Spinal cord (tissue), 10 donors: ENCODE data around the gene RARG. TPM values are rescaled to one million over a fixed set of nuclear protein-coding genes. Genes with fewer than 3 reads are reported as not detected.
"Not testable (repeated sequence)": the region's sequence is repeated elsewhere in the genome, so short reads cannot be mapped to it uniquely, and the experiment has no call there.

Experiments
- DNase-seq, 6 donors: peaks; one replicate each; pipeline versions ENCODE4 v3.0.0 to v3.0.0-alpha.2; 2013 to 2015; ENCODE audit warnings: low spot score in 6 of 6, low read depth in 4 of 6
- H3K27ac ChIP-seq: one replicate; pipeline ENCODE4 v1.5.1; 2013; ENCODE audit warnings: low read depth, low read length, control low read depth
- H3K27me3 ChIP-seq: one replicate; pipeline ENCODE4 v1.6.1; 2013; ENCODE audit warnings: low read length; ENCODE audit not compliant: control insufficient read depth, insufficient read depth
- H3K36me3 ChIP-seq: one replicate; pipeline ENCODE4 v1.6.1; 2013; ENCODE audit warnings: low read length; ENCODE audit not compliant: control insufficient read depth, insufficient read depth
- H3K4me1 ChIP-seq: one replicate; pipeline ENCODE4 v1.6.1; 2013; ENCODE audit warnings: low read length; ENCODE audit not compliant: control insufficient read depth, insufficient read depth
- H3K4me3 ChIP-seq: one replicate; pipeline ENCODE4 v1.5.1; 2013; ENCODE audit warnings: low read depth, low read length, control low read depth
- H3K9me3 ChIP-seq: one replicate; pipeline ENCODE4 v1.6.1; 2013; ENCODE audit warnings: low read length; ENCODE audit not compliant: control insufficient read depth, insufficient read depth
- WGBS: methylation state at CpG from one replicate; pipeline ENCODE4 v1.1.5; 2013; ENCODE audit warnings: missing lambda C conversion rate; ENCODE audit not compliant: insufficient coverage; 5-methylcytosine and 5-hydroxymethylcytosine counted together
- polyA plus RNA-seq, 2 donors: library from polyadenylated mRNA; unstranded; fragments of 120-200 nt; gene quantifications; one replicate each; pipeline ENCODE4 v1.2.1, GENCODE V29; 2013; ENCODE audit not compliant: insufficient read length in 2 of 2
- total RNA-seq, 2 donors: library from RNA; depleted of rRNA in 1 of 2; stranded (reverse); fragments of 120-200 nt in 1 of 2; fragments of >200 nt in 1 of 2; gene quantifications; one replicate each; pipeline versions ENCODE4 v1.2.3 to v1.2.4, GENCODE V29; 2013 to 2014
- donor health status: healthy.

RARG gene
- total and polyA plus RNA-seq, 4 donors = 10.8 to 20.1 (median 15.2) TPM

GRCh38 chr12:53169644-53170043, 62.4 kb downstream of the RARG start:
- Histone ChIP-seq H3K36me3 (peaks cover 40% of the 10 kb centered on the region), H3K9me3 (no peaks in the 10 kb centered on the region), H3K27ac (no peak overlapping the region), H3K27me3 (no peaks in the 10 kb centered on the region), H3K4me1 (peaks cover 8% of the 10 kb centered on the region), H3K4me3 (no peak overlapping the region)
- DNase-seq = no peak
- WGBS = 100% methylated on average over 5 of the region's 7 CpGs

GRCh38 chr12:53166837-53167236, 65.2 kb downstream of the RARG start:
- H3K9me3 ChIP-seq = no peaks in the 10 kb centered on the region
- H3K27me3 ChIP-seq = no peaks in the 10 kb centered on the region

GRCh38 chr12:53163008-53163407, 69.0 kb downstream of the RARG start:
- H3K4me1 ChIP-seq, H3K27me3 ChIP-seq, H3K9me3 ChIP-seq, H3K4me3 ChIP-seq, DNase-seq, H3K27ac ChIP-seq: not testable (repeated sequence)
- peaks cover 25% of the 10 kb centered on the region for H3K36me3 ChIP-seq
- 60% methylated on average over 1 of the region's 2 CpGs for WGBS

More at GRCh38 chr12:53166837-53167236, 65.2 kb downstream of the RARG start:
- H3K36me3 ChIP-seq = peaks cover 26% of the 10 kb centered on the region
- no peak overlapping the region for H3K4me3 ChIP-seq
- peaks cover 5% of the 10 kb centered on the region for H3K4me1 ChIP-seq
- no peak for DNase-seq
- no peak overlapping the region for H3K27ac ChIP-seq

GRCh38 chr12:53161119-53161911, 70.7 kb downstream of the RARG start:
- Histone ChIP-seq H3K4me3 (no peak overlapping the region), H3K27ac (no peak overlapping the region), H3K9me3 (no peaks in the 10 kb centered on the region), H3K36me3 (peaks cover 26% of the 10 kb centered on the region), H3K27me3 (no peaks in the 10 kb centered on the region), H3K4me1 (no peaks in the 10 kb centered on the region)
- 90% methylated on average over 6 of the region's 8 CpGs for WGBS
- DNase-seq = no peak

GRCh38 chr12:53160673-53161072, 71.3 kb downstream of the RARG start:
- H3K9me3 ChIP-seq = no peaks in the 10 kb centered on the region
- no peaks in the 10 kb centered on the region for H3K27me3 ChIP-seq
- H3K4me3 ChIP-seq = no peak overlapping the region
- H3K36me3 ChIP-seq = peaks cover 26% of the 10 kb centered on the region
- H3K27ac ChIP-seq = no peak overlapping the region
- no peak for DNase-seq
- 54% methylated on average over 2 of the region's 2 CpGs for WGBS
- H3K4me1 ChIP-seq = no peaks in the 10 kb centered on the region

Other genes with a start within 250 kb of the RARG start
- 100 to 1,000 TPM; 569 to 678 TPM for gene EIF4B, start 225.8 kb downstream of the RARG start, total RNA-seq
- 100 to 1,000 TPM; 215 to 225 TPM for gene EIF4B, start 225.8 kb downstream of the RARG start, polyA plus RNA-seq
- gene TNS2, start 182.1 kb downstream of the RARG start, total RNA-seq = 100 to 1,000 TPM in 1 of 2 donors, 10 to 100 TPM in 1; 23.1 to 117 TPM
- gene TNS2, start 182.1 kb downstream of the RARG start, polyA plus RNA-seq = 100 to 1,000 TPM; 102 to 142 TPM
- gene SPRYD3, start 152.8 kb downstream of the RARG start, total RNA-seq = 10 to 100 TPM; 34.1 to 34.5 TPM
- gene SPRYD3, start 152.8 kb downstream of the RARG start, polyA plus RNA-seq = 10 to 100 TPM; 74.1 to 76.2 TPM
- 100 to 1,000 TPM in 1 of 2 donors, 10 to 100 TPM in 1; 96.6 to 149 TPM for gene IGFBP6, start 134.5 kb downstream of the RARG start, total RNA-seq
- 10 to 100 TPM; 33.5 to 74.9 TPM for gene IGFBP6, start 134.5 kb downstream of the RARG start, polyA plus RNA-seq
- gene SOAT2, start 128.7 kb downstream of the RARG start, total RNA-seq = not detected
- under 1 TPM in 1 of 2 donors, not detected in 1; 0.21 TPM for gene SOAT2, start 128.7 kb downstream of the RARG start, polyA plus RNA-seq
- 10 to 100 TPM; 20.1 to 26.1 TPM for gene ZNF740, start 51.5 kb downstream of the RARG start, total RNA-seq
- gene ZNF740, start 51.5 kb downstream of the RARG start, polyA plus RNA-seq = 10 to 100 TPM; 40.4 to 46.4 TPM
- gene CSAD, start 51.3 kb downstream of the RARG start, total RNA-seq = 10 to 100 TPM; 22.3 to 34.4 TPM
- gene CSAD, start 51.3 kb downstream of the RARG start, polyA plus RNA-seq = 100 to 1,000 TPM in 1 of 2 donors, 10 to 100 TPM in 1; 48.1 to 127 TPM
- gene ITGB7, start 25.0 kb downstream of the RARG start, total RNA-seq = under 1 TPM; 0.61 to 0.79 TPM
- gene ITGB7, start 25.0 kb downstream of the RARG start, polyA plus RNA-seq = under 1 TPM; 0.62 to 0.70 TPM
- gene ESPL1, start 36.1 kb upstream of the RARG start, total RNA-seq = 1 to 10 TPM; 3.0 to 4.5 TPM
- 1 to 10 TPM; 6.0 to 9.2 TPM for gene ESPL1, start 36.1 kb upstream of the RARG start, polyA plus RNA-seq
- gene PFDN5, start 63.3 kb upstream of the RARG start, total RNA-seq = 100 to 1,000 TPM; 381 to 945 TPM
- 100 to 1,000 TPM; 566 to 570 TPM for gene PFDN5, start 63.3 kb upstream of the RARG start, polyA plus RNA-seq
- gene MYG1, start 67.5 kb upstream of the RARG start, total RNA-seq = 10 to 100 TPM; 31.4 to 72.7 TPM
- 10 to 100 TPM; 86.8 to 93.5 TPM for gene MYG1, start 67.5 kb upstream of the RARG start, polyA plus RNA-seq
- 10 to 100 TPM; 27.2 to 69.4 TPM for gene AAAS, start 89.4 kb upstream of the RARG start, total RNA-seq
- 10 to 100 TPM; 63.4 to 84.3 TPM for gene AAAS, start 89.4 kb upstream of the RARG start, polyA plus RNA-seq
- gene SP7, start 104.1 kb upstream of the RARG start, total RNA-seq = under 1 TPM; 0.22 to 0.30 TPM
- under 1 TPM; 0.22 to 0.29 TPM for gene SP7, start 104.1 kb upstream of the RARG start, polyA plus RNA-seq
- gene SP1, start 148.0 kb upstream of the RARG start, total RNA-seq = 10 to 100 TPM; 38.1 to 55.2 TPM
- 10 to 100 TPM; 31.3 to 32.6 TPM for gene SP1, start 148.0 kb upstream of the RARG start, polyA plus RNA-seq
- under 1 TPM; 0.50 to 0.61 TPM for gene AMHR2, start 191.6 kb upstream of the RARG start, total RNA-seq
- under 1 TPM in 1 of 2 donors, not detected in 1; 0.23 TPM for gene AMHR2, start 191.6 kb upstream of the RARG start, polyA plus RNA-seq
- gene PRR13, start 209.5 kb upstream of the RARG start, total RNA-seq = 10 to 100 TPM; 14.9 to 33.7 TPM
- gene PRR13, start 209.5 kb upstream of the RARG start, polyA plus RNA-seq = 10 to 100 TPM; 56.3 to 57.7 TPM
- 100 to 1,000 TPM; 287 to 360 TPM for gene PCBP2, start 219.9 kb upstream of the RARG start, total RNA-seq
- 100 to 1,000 TPM; 690 to 700 TPM for gene PCBP2, start 219.9 kb upstream of the RARG start, polyA plus RNA-seq